IMR-90 (cell line): Measurements from ENCODE around the gene ITGAX. TPM values are rescaled to one million over a fixed set of nuclear protein-coding genes. Genes with fewer than 3 reads are reported as not detected.

Experiments
- ATAC-seq: fragments of 200-7000 bp; cut with Tn5 transposase; 2 replicates; pipeline ENCODE4 v1.9.1; 2020; ENCODE audit warnings: low read depth, mild to moderate bottlenecking, moderate library complexity
- BruUV-seq: library from RNA; stranded (reverse); fragments of 400-500 nt; replicated peaks from 2 replicates; lab custom pipeline; 2021; lab: Mats Ljungman, UMichigan
- CTCF ChIA-PET: fragments of 300-600 bp; formaldehyde crosslinking; extraction: SDS; loops from one replicate; lab custom pipeline; 2021; ENCODE audit warnings: antibody characterized with exemption; lab: Yijun Ruan, JAX
- POLR2A ChIA-PET: fragments of 300-600 bp; sonication (Branson Sonifier 250); formaldehyde crosslinking; loops from one replicate; lab custom pipeline; 2022; ENCODE audit warnings: antibody characterized with exemption; ENCODE audit not compliant: unreplicated experiment; lab: Charles Lee
- DNase-seq: peaks from one replicate; pipeline ENCODE4 v3.0.0; 2013
- H2AFZ ChIP-seq: replicated peaks from 2 replicates; pipeline ENCODE3; 2013; ENCODE audit warnings: low read length, mild to moderate bottlenecking; ENCODE audit not compliant: poor library complexity
- H2AK5ac ChIP-seq: 2 replicates; pipeline ENCODE4 v1.6.1; 2013; ENCODE audit warnings: low read depth, low read length, inconsistent platforms
- H2AK9ac ChIP-seq: replicated peaks from 2 replicates; pipeline ENCODE3; 2013; ENCODE audit warnings: mild to moderate bottlenecking, low read depth, low read length, moderate library complexity; ENCODE audit not compliant: poor library complexity
- H2BK120ac ChIP-seq: 2 replicates; pipeline ENCODE4 v1.6.1; 2013; ENCODE audit warnings: low read depth, low read length, inconsistent platforms
- H2BK15ac ChIP-seq: 3 replicates; pipeline ENCODE4 v1.6.1; 2013; ENCODE audit warnings: low read depth, low read length, inconsistent platforms
- H2BK20ac ChIP-seq: 2 replicates; pipeline ENCODE4 v1.6.1; 2013; ENCODE audit warnings: low read depth, mild to moderate bottlenecking, inconsistent platforms, low read length, moderate library complexity
- H2BK5ac ChIP-seq: 2 replicates; pipeline ENCODE4 v1.6.1; 2013; ENCODE audit warnings: mild to moderate bottlenecking, low read depth, low read length, inconsistent platforms; ENCODE audit not compliant: poor library complexity, severe bottlenecking
- H3K14ac ChIP-seq: replicated peaks from 2 replicates; pipeline ENCODE4 v1.6.1; 2013; ENCODE audit warnings: low read depth, low read length, inconsistent platforms
- H3K18ac ChIP-seq: 2 replicates; pipeline ENCODE4 v1.6.1; 2013; ENCODE audit warnings: low read depth, low read length, control low read depth
- H3K23ac ChIP-seq: 2 replicates; pipeline ENCODE4 v1.6.1; 2013; ENCODE audit warnings: low read depth, low read length, inconsistent platforms
- H3K27ac ChIP-seq: 2 replicates; pipeline ENCODE4 v1.5.1; 2013; ENCODE audit warnings: mild to moderate bottlenecking, control low read depth, low read length; ENCODE audit not compliant: insufficient read depth
- H3K27me3 ChIP-seq: 2 replicates; pipeline ENCODE4 v1.6.1; 2013; ENCODE audit warnings: low read length; ENCODE audit not compliant: control insufficient read depth, insufficient read depth
- H3K36me3 ChIP-seq: 2 replicates; pipeline ENCODE4 v1.6.1; 2013; ENCODE audit warnings: low read length, mixed read lengths; ENCODE audit not compliant: control insufficient read depth, insufficient read depth
- H3K4ac ChIP-seq: 2 replicates; pipeline ENCODE4 v1.6.1; 2013; ENCODE audit warnings: low read depth, low read length, inconsistent platforms
- H3K4me1 ChIP-seq: 2 replicates; pipeline ENCODE4 v1.6.1; 2013; ENCODE audit warnings: low read length, mixed read lengths; ENCODE audit not compliant: control insufficient read depth, insufficient read depth
- H3K4me2 ChIP-seq: 2 replicates; pipeline ENCODE4 v1.6.1; 2013; ENCODE audit warnings: low read depth, mild to moderate bottlenecking, control low read depth, low read length, moderate library complexity
- H3K4me3 ChIP-seq: 2 replicates; pipeline ENCODE4 v1.5.1; 2013; ENCODE audit warnings: low read depth, mild to moderate bottlenecking, control low read depth, low read length, moderate library complexity; ENCODE audit not compliant: insufficient read depth
- H3K56ac ChIP-seq: 2 replicates; pipeline ENCODE4 v1.6.1; 2013; ENCODE audit warnings: low read length, inconsistent platforms; ENCODE audit not compliant: insufficient read depth; ENCODE audit errors: extremely low read depth
- H3K79me1 ChIP-seq, 2 experiments: 2 replicates each; pipeline ENCODE4 v1.6.1; 2013; ENCODE audit warnings: low read length in 2 of 2, inconsistent platforms in 1 of 2, low read depth in 1 of 2
- H3K9ac ChIP-seq: 2 replicates; pipeline ENCODE4 v1.6.1; 2013; ENCODE audit warnings: low read depth, low read length, control low read depth
- H3K9me1 ChIP-seq: 2 replicates; pipeline ENCODE4 v1.6.1; 2013; ENCODE audit warnings: low read length, inconsistent platforms; ENCODE audit not compliant: insufficient read depth
- H3K9me3 ChIP-seq: 2 replicates; pipeline ENCODE4 v1.6.1; 2013; ENCODE audit warnings: low read length; ENCODE audit not compliant: control insufficient read depth, insufficient read depth
- H4K20me1 ChIP-seq: 2 replicates; pipeline ENCODE4 v1.6.1; 2013; ENCODE audit warnings: low read length, inconsistent platforms; ENCODE audit not compliant: insufficient read depth
- H4K5ac ChIP-seq: 2 replicates; pipeline ENCODE4 v1.6.1; 2013; ENCODE audit warnings: mild to moderate bottlenecking, low read depth, low read length, control low read depth
- H4K8ac ChIP-seq, 2 experiments: 2 replicates each; pipeline ENCODE4 v1.6.1; 2013; ENCODE audit warnings: low read depth in 2 of 2, low read length in 2 of 2, control low read depth in 1 of 2, inconsistent platforms in 1 of 2
- H4K91ac ChIP-seq: 2 replicates; pipeline ENCODE4 v1.6.1; 2013; ENCODE audit warnings: low read depth, low read length, inconsistent platforms; ENCODE audit not compliant: insufficient read depth
- BHLHE40 ChIP-seq: fragments of 150-350 bp; IDR thresholded peaks from 2 replicates; pipeline ENCODE4 v1.6.1; 2016; ENCODE audit warnings: mild to moderate bottlenecking, low read depth, low read length
- CEBPB ChIP-seq: IDR thresholded peaks from 2 replicates; pipeline ENCODE4 v1.6.1; 2012; ENCODE audit warnings: low read depth, low read length, improper control_type of control experiment
- CHD1 ChIP-seq: IDR thresholded peaks from 2 replicates; pipeline ENCODE4 v1.6.1; 2012; ENCODE audit warnings: low read depth, low read length, improper control_type of control experiment
- CTCF ChIP-seq: conservative IDR thresholded peaks from 2 replicates; pipeline ENCODE4 v1.5.1; 2012; ENCODE audit warnings: mild to moderate bottlenecking, low read depth, low read length, improper control_type of control experiment
- FOS ChIP-seq: fragments of 150-350 bp; IDR thresholded peaks from 2 replicates; pipeline ENCODE4 v1.6.1; 2016; ENCODE audit warnings: low read depth, low read length
- MAFK ChIP-seq: IDR thresholded peaks from 2 replicates; pipeline ENCODE4 v1.6.1; 2012; ENCODE audit warnings: low read depth, low read length, improper control_type of control experiment
- MAZ ChIP-seq: IDR thresholded peaks from 2 replicates; pipeline ENCODE4 v1.6.1; 2012; ENCODE audit warnings: low read depth, mild to moderate bottlenecking, low read length, improper control_type of control experiment, moderate library complexity, borderline replicate concordance
- NFE2L2 ChIP-seq: fragments of 150-350 bp; IDR thresholded peaks from 2 replicates; pipeline ENCODE4 v1.6.1; 2016; ENCODE audit warnings: low read depth, mild to moderate bottlenecking, low read length
- POLR2A ChIP-seq: IDR thresholded peaks from 2 replicates; pipeline ENCODE4 v1.6.1; 2012; ENCODE audit warnings: mild to moderate bottlenecking, low read depth, low read length
- RCOR1 ChIP-seq: IDR thresholded peaks from 2 replicates; pipeline ENCODE4 v1.6.1; 2012; ENCODE audit warnings: mild to moderate bottlenecking, low read length, improper control_type of control experiment; ENCODE audit not compliant: insufficient replicate concordance
- RFX5 ChIP-seq: IDR thresholded peaks from 2 replicates; pipeline ENCODE4 v1.8.0; 2012; ENCODE audit warnings: low read depth, mild to moderate bottlenecking, low read length, moderate library complexity
- USF2 ChIP-seq: fragments of 150-350 bp; IDR thresholded peaks from 2 replicates; pipeline ENCODE4 v1.6.1; 2017; ENCODE audit warnings: mild to moderate bottlenecking, antibody characterized with exemption, low read length, low read depth
- WGBS, 2 experiments: methylation state at CpG; one replicate each; pipeline versions ENCODE4 v1.1.5 to v1.1.7; 2013; ENCODE audit warnings: missing lambda C conversion rate in 2 of 2; ENCODE audit not compliant: insufficient read length in 1 of 2; ENCODE audit errors: extremely low coverage in 2 of 2; 5-methylcytosine and 5-hydroxymethylcytosine counted together
- dilution Hi-C: fragments of 300-500 bp; cut with HindIII; formaldehyde crosslinking; loops from one replicate; pipeline ENCODE4 v1.14.3; 2018; ENCODE audit warnings: low sequenced_read_pairs; ENCODE audit not compliant: unreplicated experiment
- in situ Hi-C: fragments of 300-500 bp; cut with MboI; formaldehyde crosslinking; loops from 3 replicates; pipeline ENCODE4 v1.14.3; 2019; ENCODE audit warnings: low sequenced_read_pairs, inconsistent platforms, mixed read lengths
- intact Hi-C: fragments of 100-400 bp; cut with micrococcal nuclease; formaldehyde crosslinking; loops from 2 replicates; pipeline ENCODE4 v1.10.0; 2022
- polyA plus RNA-seq, 3 experiments: library from polyadenylated mRNA; depleted of rRNA; stranded (reverse); fragments of >200 nt; gene quantifications; 2 replicates each; pipeline ENCODE4 v1.2.3, GENCODE V29; 2012; ENCODE audit warnings: low replicate concordance in 1 of 3
- total RNA-seq: library from RNA; depleted of rRNA; stranded (reverse); fragments of >200 nt; gene quantifications from 2 replicates; pipeline ENCODE4 v1.2.3, GENCODE V29; 2012

ITGAX gene
- total and polyA plus RNA-seq, 2 of the 4 experiments (the other 2 are of a cell fraction) = 0.09 to 0.18 TPM

GRCh38 chr16:31329671-31330552 lies 25.1 kb upstream of the ITGAX start:
- Histone ChIP-seq H3K18ac (no peak overlapping the region), H3K4me2 (no peak overlapping the region), H4K91ac (no peak overlapping the region), H3K4ac (no peak overlapping the region), H3K9me3 (no peaks in the 10 kb centered on the region; the same call in 1 of the 2 replicates), H3K79me1 (no peaks in the 10 kb centered on the region), H2BK15ac (no peak overlapping the region), H2BK5ac (no peak overlapping the region), H4K20me1 (no peaks in the 10 kb centered on the region), H2BK120ac (no peak overlapping the region), H4K5ac (no peak overlapping the region), H3K56ac (no peak overlapping the region), H2BK20ac (no peak overlapping the region), H4K8ac (no peak overlapping the region), H3K36me3 (no peaks in the 10 kb centered on the region), H3K23ac (no peak overlapping the region), H3K9me1 (no peaks in the 10 kb centered on the region), H3K9ac (no peak overlapping the region), H3K14ac (no peak overlapping the region), H2AK5ac (no peak overlapping the region), H2AFZ (no peak overlapping the region), H3K4me1 (no peaks in the 10 kb centered on the region), H3K4me3 (no peak overlapping the region), H3K27me3 (peaks cover 22% of the 10 kb centered on the region), H2AK9ac (no peak overlapping the region), H3K27ac (no peak overlapping the region)
- BruUV-seq = no TSS peak
- ATAC-seq (no peak), DNase-seq (no peak)
- TF ChIP-seq MAZ = no peak
- no peak for TF ChIP-seq USF2
- TF ChIP-seq RCOR1 = no peak
- no peak for TF ChIP-seq FOS
- no peak for TF ChIP-seq CHD1
- TF ChIP-seq CEBPB = no peak
- TF ChIP-seq BHLHE40 = no peak
- no peak for TF ChIP-seq MAFK
- TF ChIP-seq RFX5 = no peak
- no peak for TF ChIP-seq CTCF
- TF ChIP-seq POLR2A = no peak
- TF ChIP-seq NFE2L2 = no peak
- ChIA-PET CTCF (no interaction called here), POLR2A (no interaction called here)
- intact Hi-C loops (no loop called here), dilution Hi-C loops (no loop called here), in situ Hi-C loops (no loop called here)
- 21% methylated on average over 14 of the region's 39 CpGs; no CpG with 5 or more reads in 1 of the 2 experiments for WGBS, 2 experiments
